Measurements from ENCODE around the gene CLN6. TPM values are rescaled to one million over a fixed set of nuclear protein-coding genes. Genes with fewer than 3 reads are reported as not detected.
"Not testable (repeated sequence)": the region's sequence is repeated elsewhere in the genome, so short reads cannot be mapped to it uniquely, and the experiment has no call there.

Gene CLN6
- total RNA-seq, 3 donors from 2014 or later, result 20.1 to 39.2 (median 31.0) TPM

GRCh38 chr15:68176601-68177000 lies 52.9 kb downstream of the CLN6 start:
- ATAC-seq (no peak), DNase-seq (no peak)
- Histone ChIP-seq H3K9me3 (no peaks in the 10 kb centered on the region), H3K4me3 (no peak overlapping the region), H3K4me1 (ENCODE audit: low read depth) (no peaks in the 10 kb centered on the region), H3K36me3 (ENCODE audit: low read depth) (no peaks in the 10 kb centered on the region)
- TF ChIP-seq CTCF (IDR thresholded peaks at IDR 0.05), result no peak
- intact Hi-C loops (cut with DNase I, micrococcal nuclease), result no loop called here

- no peaks in the 10 kb centered on the region for H3K36me3 ChIP-seq (ENCODE audit: low read depth)
- no peak for DNase-seq
- no peak overlapping the region for H3K4me3 ChIP-seq
- H3K4me1 ChIP-seq (ENCODE audit: low read depth), result no peaks in the 10 kb centered on the region
- ATAC-seq, result no peak
- intact Hi-C loops (cut with DNase I, micrococcal nuclease), result no loop called here
- TF ChIP-seq CTCF (IDR thresholded peaks at IDR 0.05), result no peak
- no peaks in the 10 kb centered on the region for H3K9me3 ChIP-seq
Measured at GRCh38 chr15:68175526-68175925, 54.0 kb downstream of the CLN6 start.

- H3K9me3 ChIP-seq, result no peaks in the 10 kb centered on the region
- intact Hi-C loops (cut with DNase I, micrococcal nuclease), result no loop called here
- TF ChIP-seq CTCF (IDR thresholded peaks at IDR 0.05), result no peak
- DNase-seq (no peak), ATAC-seq (no peak)
- no peaks in the 10 kb centered on the region for H3K36me3 ChIP-seq (ENCODE audit: low read depth)
- H3K4me3 ChIP-seq, result no peak overlapping the region
- H3K4me1 ChIP-seq (ENCODE audit: low read depth), result no peaks in the 10 kb centered on the region
Measured at GRCh38 chr15:68173119-68173518, 56.4 kb downstream of the CLN6 start.

- intact Hi-C loops (cut with DNase I, micrococcal nuclease); DNase-seq; H3K4me1 ChIP-seq (ENCODE audit: low read depth); ATAC-seq; H3K9me3 ChIP-seq; H3K4me3 ChIP-seq; H3K36me3 ChIP-seq (ENCODE audit: low read depth): not testable (repeated sequence)
Measured at GRCh38 chr15:68172037-68172436, 57.5 kb downstream of the CLN6 start.

- no peak for TF ChIP-seq CTCF (IDR thresholded peaks at IDR 0.05)
- Histone ChIP-seq H3K9me3 (no peaks in the 10 kb centered on the region), H3K4me1 (ENCODE audit: low read depth) (no peaks in the 10 kb centered on the region), H3K4me3 (no peak overlapping the region), H3K36me3 (ENCODE audit: low read depth) (no peaks in the 10 kb centered on the region)
- DNase-seq (no peak), ATAC-seq (no peak)
- intact Hi-C loops (cut with DNase I, micrococcal nuclease), result no loop called here
Measured at GRCh38 chr15:68166847-68167246, 62.7 kb downstream of the CLN6 start.

- TF ChIP-seq CTCF (IDR thresholded peaks at IDR 0.05), result no peak
- Histone ChIP-seq H3K4me1 (ENCODE audit: low read depth) (no peaks in the 10 kb centered on the region), H3K9me3 (no peaks in the 10 kb centered on the region), H3K36me3 (ENCODE audit: low read depth) (no peaks in the 10 kb centered on the region), H3K4me3 (no peak overlapping the region)
- intact Hi-C loops (cut with DNase I, micrococcal nuclease), result no loop called here
- DNase-seq (no peak), ATAC-seq (no peak)
Measured at GRCh38 chr15:68163191-68163590, 66.3 kb downstream of the CLN6 start.

Measured in mucosa of descending colon (tissue), 3 donors.